GM23338 (cell line): ENCODE measurements around the gene KCNT2. TPM values are rescaled to one million over a fixed set of nuclear protein-coding genes. Genes with fewer than 3 reads are reported as not detected.

ENCODE experiments used
- ATAC-seq: fragments of 200-7000 bp; cut with Tn5 transposase; 3 replicates; pipeline ENCODE4 v1.9.1; 2020
- DNase-seq: peaks from one replicate; pipeline ENCODE4 v3.0.0-alpha.2; 2015; ENCODE audit warnings: low spot score
- H2AFZ ChIP-seq: fragments of 200-600 bp; sonication (generic); 2 replicates; pipeline ENCODE4 v1.8.0; 2016; ENCODE audit warnings: antibody characterized with exemption, mild to moderate bottlenecking, moderate library complexity
- H3F3A ChIP-seq: fragments of 200-600 bp; sonication (generic); replicated peaks from 2 replicates; pipeline ENCODE4 v1.8.0; 2017; ENCODE audit warnings: antibody characterized with exemption, mixed run types, low read depth
- H3K27ac ChIP-seq: fragments of 200-600 bp; sonication (generic); 2 replicates; pipeline ENCODE4 v1.6.1; 2016; ENCODE audit warnings: low read depth
- H3K27me3 ChIP-seq: fragments of 200-600 bp; sonication (generic); 2 replicates; pipeline ENCODE4 v1.8.0; 2016; ENCODE audit warnings: mild to moderate bottlenecking, mixed run types, moderate library complexity; ENCODE audit not compliant: insufficient read depth
- H3K36me3 ChIP-seq: fragments of 200-600 bp; sonication (generic); 2 replicates; pipeline ENCODE4 v1.8.0; 2016; ENCODE audit warnings: mild to moderate bottlenecking; ENCODE audit not compliant: insufficient read depth
- H3K4me1 ChIP-seq: fragments of 200-600 bp; sonication (generic); 2 replicates; pipeline ENCODE4 v1.8.0; 2016; ENCODE audit warnings: mild to moderate bottlenecking, moderate library complexity; ENCODE audit not compliant: insufficient read depth
- H3K4me2 ChIP-seq: fragments of 200-600 bp; sonication (generic); 2 replicates; pipeline ENCODE4 v1.7.1; 2017; ENCODE audit warnings: mixed run types
- H3K4me3 ChIP-seq: fragments of 200-600 bp; sonication (generic); 2 replicates; pipeline ENCODE4 v1.6.1; 2016; ENCODE audit warnings: mixed run types
- H3K79me2 ChIP-seq: fragments of 200-600 bp; sonication (generic); replicated peaks from 2 replicates; pipeline ENCODE4 v1.8.0; 2017; ENCODE audit warnings: mild to moderate bottlenecking; ENCODE audit not compliant: insufficient read depth
- H3K9me2 ChIP-seq: fragments of 200-600 bp; sonication (generic); 2 replicates; pipeline ENCODE4 v1.8.0; 2017; ENCODE audit not compliant: insufficient read depth
- H4K20me1 ChIP-seq: fragments of 200-600 bp; sonication (generic); replicated peaks from 2 replicates; pipeline ENCODE4 v1.8.0; 2017; ENCODE audit warnings: mild to moderate bottlenecking; ENCODE audit not compliant: insufficient read depth
- H3K27ac Mint-ChIP-seq: 2 replicates; pipeline ENCODE4 v1.8.0; 2020; ENCODE audit warnings: inconsistent platforms, mild to moderate bottlenecking, moderate library complexity, mixed read lengths
- H3K27me3 Mint-ChIP-seq: 3 replicates; pipeline ENCODE4 v1.8.0; 2022; ENCODE audit warnings: low read depth, mild to moderate bottlenecking, moderate library complexity, mixed read lengths, inconsistent platforms; ENCODE audit not compliant: insufficient read depth, poor library complexity
- H3K36me3 Mint-ChIP-seq: 3 replicates; pipeline ENCODE4 v1.8.0; 2021; ENCODE audit warnings: low read depth, mild to moderate bottlenecking, inconsistent platforms, moderate library complexity, mixed read lengths
- H3K4me1 Mint-ChIP-seq: 3 replicates; pipeline ENCODE4 v1.8.0; 2020; ENCODE audit warnings: mild to moderate bottlenecking, inconsistent platforms, mixed read lengths
- H3K4me3 Mint-ChIP-seq: 3 replicates; pipeline ENCODE4 v1.8.0; 2021; ENCODE audit warnings: moderate library complexity, mild to moderate bottlenecking, inconsistent platforms, mixed read lengths
- H3K9me3 Mint-ChIP-seq: 3 replicates; pipeline ENCODE4 v1.8.0; 2020; ENCODE audit warnings: moderate library complexity, mild to moderate bottlenecking, inconsistent platforms, mixed read lengths
- CREB1 ChIP-seq: fragments of 250-450 bp; sonication (Bioruptor Pico); IDR thresholded peaks from 2 replicates; pipeline ENCODE4 v1.5.0; 2020; ENCODE audit warnings: low read depth, mild to moderate bottlenecking, moderate library complexity
- EZH2 ChIP-seq: fragments of 200-600 bp; sonication (generic); IDR thresholded peaks from one replicate; pipeline ENCODE4 v1.8.0; 2017; ENCODE audit warnings: antibody characterized with exemption, mild to moderate bottlenecking, low read depth; ENCODE audit not compliant: unreplicated experiment
- JUNB ChIP-seq: IDR thresholded peaks from one replicate; pipeline ENCODE4 v1.6.1; 2016; ENCODE audit warnings: antibody characterized with exemption; ENCODE audit not compliant: unreplicated experiment
- NANOG ChIP-seq: IDR thresholded peaks from 2 replicates; pipeline ENCODE4 v1.6.1; 2016; ENCODE audit warnings: antibody characterized with exemption, borderline replicate concordance
- POLR2AphosphoS5 ChIP-seq: IDR thresholded peaks from 2 replicates; pipeline ENCODE4 v1.6.1; 2016; ENCODE audit warnings: antibody characterized with exemption, low read depth
- STAT1 ChIP-seq: IDR thresholded peaks from one replicate; pipeline ENCODE4 v1.6.1; 2016; ENCODE audit warnings: antibody characterized with exemption; ENCODE audit not compliant: unreplicated experiment
- ZNF114 ChIP-seq: fragments of 250-450 bp; sonication (Bioruptor Pico); IDR thresholded peaks from 2 replicates; pipeline ENCODE4 v1.5.0; 2020; ENCODE audit warnings: mild to moderate bottlenecking, moderate library complexity
- ZNF331 ChIP-seq: fragments of 250-450 bp; sonication (Bioruptor Pico); IDR thresholded peaks from 2 replicates; pipeline ENCODE4 v1.5.0; 2020; ENCODE audit warnings: low read depth, mild to moderate bottlenecking, moderate library complexity
- polyA plus RNA-seq: library from polyadenylated mRNA; unstranded; fragments of >200 nt; fragmentation: Nextera tagmentation; extraction: Ambion mirVana; gene quantifications from 2 replicates; pipeline ENCODE4 v1.2.1, GENCODE V29; 2016
- total RNA-seq: library from RNA; depleted of rRNA; stranded (reverse); fragments of >200 nt; shearing (Covaris generic); gene quantifications from 2 replicates; pipeline ENCODE4 v1.2.3, GENCODE V29; 2014
- TF ChIP-seq, protein P1 (sequence below): IDR thresholded peaks from 2 replicates; pipeline ENCODE4 v1.6.1; 2016; ENCODE audit warnings: antibody characterized with exemption
- TF ChIP-seq, protein P2 (sequence below), 2 experiments: fragments of 200-600 bp in 1 of 2; sonication (generic) in 1 of 2; conservative IDR thresholded peaks; 2 replicates each; pipeline versions ENCODE4 v1.5.1 to v1.6.1; 2016 to 2017; ENCODE audit warnings: antibody characterized with exemption in 2 of 2, low read depth in 2 of 2, mild to moderate bottlenecking in 2 of 2, moderate library complexity in 1 of 2
- TF ChIP-seq, protein P3 (sequence below): IDR thresholded peaks from one replicate; pipeline ENCODE4 v1.6.1; 2018; ENCODE audit warnings: antibody characterized with exemption; ENCODE audit not compliant: unreplicated experiment

Gene KCNT2
- total and polyA plus RNA-seq, 2 experiments from 2014 or later = 5.4 to 13.4 TPM

DNA sequence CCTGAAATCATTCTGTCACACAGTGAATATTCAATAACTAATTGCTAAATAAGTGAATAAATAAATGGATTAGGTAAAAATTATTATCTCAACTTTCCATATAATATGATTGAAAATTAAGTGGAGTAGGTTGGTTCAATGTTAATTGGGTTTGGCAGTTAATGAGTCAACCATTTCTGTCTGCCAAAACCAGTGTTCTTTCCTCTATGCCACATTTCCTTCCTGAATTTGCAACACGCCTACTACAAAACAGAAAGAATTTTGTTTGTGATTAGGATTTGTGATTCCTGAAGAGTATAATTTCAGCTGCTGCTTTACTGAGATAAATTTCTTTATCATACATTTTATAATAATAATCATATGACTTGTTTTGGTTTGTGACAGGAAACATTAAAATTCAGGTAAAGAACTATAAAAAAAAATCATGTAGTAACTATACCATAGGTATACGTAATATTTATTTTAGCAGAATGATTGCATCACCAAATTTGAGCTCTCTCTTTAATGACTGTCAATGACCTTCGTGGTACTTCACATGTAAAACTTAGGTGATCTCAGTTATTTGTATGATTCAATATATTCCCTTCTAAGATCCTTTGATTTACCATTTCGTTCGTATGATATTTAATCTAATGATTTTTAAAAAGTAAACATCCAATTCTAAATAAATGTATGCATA lies 241.3 kb downstream of the KCNT2 start:
- no peak overlapping the region for H3K4me3 Mint-ChIP-seq
- no peak overlapping the region for H3K4me2 ChIP-seq
- H3K4me1 Mint-ChIP-seq = peaks cover 29% of the 10 kb centered on the region
- H3K4me3 ChIP-seq = no peak overlapping the region
- no peaks in the 10 kb centered on the region for H3F3A ChIP-seq
- no peaks in the 10 kb centered on the region for H3K27me3 ChIP-seq
- H3K27me3 Mint-ChIP-seq = no peaks in the 10 kb centered on the region
- H3K27ac Mint-ChIP-seq = no peak overlapping the region
- no peak overlapping the region for H2AFZ ChIP-seq
- no peaks in the 10 kb centered on the region for H4K20me1 ChIP-seq
- no peaks in the 10 kb centered on the region for H3K36me3 ChIP-seq
- H3K36me3 Mint-ChIP-seq = peaks cover 16% of the 10 kb centered on the region; the same call in 2 of the 3 replicates
- no peaks in the 10 kb centered on the region for H3K9me2 ChIP-seq
- H3K27ac ChIP-seq = no peak overlapping the region
- no peaks in the 10 kb centered on the region; the same call in 2 of the 3 replicates for H3K9me3 Mint-ChIP-seq
- DNase-seq (no peak), ATAC-seq (no peak)
- peaks cover 20% of the 10 kb centered on the region for H3K4me1 ChIP-seq
- TF ChIP-seq CREB1 (no peak), STAT1 (no peak), POLR2AphosphoS5 (no peak), EZH2 (no peak)
- TF ChIP-seq, protein P1, sequence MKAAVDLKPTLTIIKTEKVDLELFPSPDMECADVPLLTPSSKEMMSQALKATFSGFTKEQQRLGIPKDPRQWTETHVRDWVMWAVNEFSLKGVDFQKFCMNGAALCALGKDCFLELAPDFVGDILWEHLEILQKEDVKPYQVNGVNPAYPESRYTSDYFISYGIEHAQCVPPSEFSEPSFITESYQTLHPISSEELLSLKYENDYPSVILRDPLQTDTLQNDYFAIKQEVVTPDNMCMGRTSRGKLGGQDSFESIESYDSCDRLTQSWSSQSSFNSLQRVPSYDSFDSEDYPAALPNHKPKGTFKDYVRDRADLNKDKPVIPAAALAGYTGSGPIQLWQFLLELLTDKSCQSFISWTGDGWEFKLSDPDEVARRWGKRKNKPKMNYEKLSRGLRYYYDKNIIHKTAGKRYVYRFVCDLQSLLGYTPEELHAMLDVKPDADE = no peak
- TF ChIP-seq, protein P2, sequence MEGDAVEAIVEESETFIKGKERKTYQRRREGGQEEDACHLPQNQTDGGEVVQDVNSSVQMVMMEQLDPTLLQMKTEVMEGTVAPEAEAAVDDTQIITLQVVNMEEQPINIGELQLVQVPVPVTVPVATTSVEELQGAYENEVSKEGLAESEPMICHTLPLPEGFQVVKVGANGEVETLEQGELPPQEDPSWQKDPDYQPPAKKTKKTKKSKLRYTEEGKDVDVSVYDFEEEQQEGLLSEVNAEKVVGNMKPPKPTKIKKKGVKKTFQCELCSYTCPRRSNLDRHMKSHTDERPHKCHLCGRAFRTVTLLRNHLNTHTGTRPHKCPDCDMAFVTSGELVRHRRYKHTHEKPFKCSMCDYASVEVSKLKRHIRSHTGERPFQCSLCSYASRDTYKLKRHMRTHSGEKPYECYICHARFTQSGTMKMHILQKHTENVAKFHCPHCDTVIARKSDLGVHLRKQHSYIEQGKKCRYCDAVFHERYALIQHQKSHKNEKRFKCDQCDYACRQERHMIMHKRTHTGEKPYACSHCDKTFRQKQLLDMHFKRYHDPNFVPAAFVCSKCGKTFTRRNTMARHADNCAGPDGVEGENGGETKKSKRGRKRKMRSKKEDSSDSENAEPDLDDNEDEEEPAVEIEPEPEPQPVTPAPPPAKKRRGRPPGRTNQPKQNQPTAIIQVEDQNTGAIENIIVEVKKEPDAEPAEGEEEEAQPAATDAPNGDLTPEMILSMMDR (conservative IDR thresholded peaks at IDR 0.05; ENCODE audit: low read depth in 2 of 2) = no peak
- TF ChIP-seq, protein P3, sequence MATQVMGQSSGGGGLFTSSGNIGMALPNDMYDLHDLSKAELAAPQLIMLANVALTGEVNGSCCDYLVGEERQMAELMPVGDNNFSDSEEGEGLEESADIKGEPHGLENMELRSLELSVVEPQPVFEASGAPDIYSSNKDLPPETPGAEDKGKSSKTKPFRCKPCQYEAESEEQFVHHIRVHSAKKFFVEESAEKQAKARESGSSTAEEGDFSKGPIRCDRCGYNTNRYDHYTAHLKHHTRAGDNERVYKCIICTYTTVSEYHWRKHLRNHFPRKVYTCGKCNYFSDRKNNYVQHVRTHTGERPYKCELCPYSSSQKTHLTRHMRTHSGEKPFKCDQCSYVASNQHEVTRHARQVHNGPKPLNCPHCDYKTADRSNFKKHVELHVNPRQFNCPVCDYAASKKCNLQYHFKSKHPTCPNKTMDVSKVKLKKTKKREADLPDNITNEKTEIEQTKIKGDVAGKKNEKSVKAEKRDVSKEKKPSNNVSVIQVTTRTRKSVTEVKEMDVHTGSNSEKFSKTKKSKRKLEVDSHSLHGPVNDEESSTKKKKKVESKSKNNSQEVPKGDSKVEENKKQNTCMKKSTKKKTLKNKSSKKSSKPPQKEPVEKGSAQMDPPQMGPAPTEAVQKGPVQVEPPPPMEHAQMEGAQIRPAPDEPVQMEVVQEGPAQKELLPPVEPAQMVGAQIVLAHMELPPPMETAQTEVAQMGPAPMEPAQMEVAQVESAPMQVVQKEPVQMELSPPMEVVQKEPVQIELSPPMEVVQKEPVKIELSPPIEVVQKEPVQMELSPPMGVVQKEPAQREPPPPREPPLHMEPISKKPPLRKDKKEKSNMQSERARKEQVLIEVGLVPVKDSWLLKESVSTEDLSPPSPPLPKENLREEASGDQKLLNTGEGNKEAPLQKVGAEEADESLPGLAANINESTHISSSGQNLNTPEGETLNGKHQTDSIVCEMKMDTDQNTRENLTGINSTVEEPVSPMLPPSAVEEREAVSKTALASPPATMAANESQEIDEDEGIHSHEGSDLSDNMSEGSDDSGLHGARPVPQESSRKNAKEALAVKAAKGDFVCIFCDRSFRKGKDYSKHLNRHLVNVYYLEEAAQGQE = no peak
- no peaks in the 10 kb centered on the region for H3K79me2 ChIP-seq

DNA sequence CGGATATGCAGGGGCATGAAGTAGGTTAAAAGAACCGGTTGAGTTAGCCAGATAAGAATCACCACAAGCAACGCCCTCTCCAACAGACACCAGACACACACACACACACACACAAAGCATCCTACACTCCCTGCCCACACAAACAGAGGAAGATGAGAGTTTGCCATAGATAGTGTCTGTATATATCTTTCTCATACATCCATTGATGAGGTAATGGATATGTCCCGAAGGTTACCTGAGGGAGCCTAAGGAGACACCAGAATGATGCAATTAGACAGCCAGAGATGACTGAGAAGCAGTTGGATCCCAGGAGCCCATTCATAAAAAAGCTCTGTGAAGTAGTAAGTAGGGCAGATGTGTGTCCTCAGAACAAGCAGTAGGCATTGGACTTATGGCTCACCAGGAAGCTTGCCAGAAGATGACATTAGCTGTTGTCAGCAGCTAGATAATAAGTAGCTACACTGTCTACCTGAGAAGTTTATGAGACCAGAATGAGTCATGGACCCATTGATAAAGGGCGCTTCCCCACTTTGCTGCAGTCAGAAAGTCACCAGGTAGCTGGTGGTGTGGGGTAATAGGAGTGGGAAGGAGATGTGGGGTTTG lies 247.0 kb downstream of the KCNT2 start:
- no peaks in the 10 kb centered on the region for H3F3A ChIP-seq
- H3K27ac Mint-ChIP-seq = peak overlapping the region; percentile 38; the same call in 1 of the 2 replicates
- H3K4me3 Mint-ChIP-seq = no peak overlapping the region
- no peaks in the 10 kb centered on the region for H3K27me3 ChIP-seq
- H3K27ac ChIP-seq = no peak overlapping the region
- no peak for ATAC-seq
- no peaks in the 10 kb centered on the region for H3K36me3 ChIP-seq
- H3K4me1 Mint-ChIP-seq = peaks cover 33% of the 10 kb centered on the region
- 0 out of 2 replicates have a peak, but pooled peaks cover 4% of the 10 kb centered on the region for H3K9me2 ChIP-seq
- no peak overlapping the region for H3K4me2 ChIP-seq
- H3K36me3 Mint-ChIP-seq = no peaks in the 10 kb centered on the region
- no peaks in the 10 kb centered on the region for H4K20me1 ChIP-seq
- H3K4me3 ChIP-seq = no peak overlapping the region
- H2AFZ ChIP-seq = no peak overlapping the region
- no peak for DNase-seq
- H3K9me3 Mint-ChIP-seq = no peaks in the 10 kb centered on the region
- peaks cover 17% of the 10 kb centered on the region for H3K4me1 ChIP-seq
- no peaks in the 10 kb centered on the region for H3K27me3 Mint-ChIP-seq
- H3K79me2 ChIP-seq = no peaks in the 10 kb centered on the region
- TF ChIP-seq POLR2AphosphoS5 (no peak), NANOG (no peak), JUNB (no peak), ZNF331 (CRISPR knock-in tag) (no peak), STAT1 (no peak), CREB1 (no peak), ZNF114 (CRISPR knock-in tag) (no peak)
- TF ChIP-seq, protein P2 (conservative IDR thresholded peaks at IDR 0.05; ENCODE audit: low read depth in 2 of 2) = no peak
- TF ChIP-seq, protein P1 = no peak
